GM12801 (cell line): Measurements from ENCODE around the gene CEMIP.

Experiments used
- CTCF ChIP-seq: IDR thresholded peaks from one replicate; pipeline ENCODE4 v1.5.1; 2011; ENCODE audit warnings: control low read depth; ENCODE audit not compliant: insufficient read length; ENCODE audit errors: extremely low read depth

The CEMIP gene

GRCh38 chr15:80735344-80735743, 43.8 kb upstream of the CEMIP start:
- no peak for TF ChIP-seq CTCF

GRCh38 chr15:80736560-80736959, 42.6 kb upstream of the CEMIP start:
- no peak for TF ChIP-seq CTCF

GRCh38 chr15:80739919-80740318, 39.3 kb upstream of the CEMIP start:
- no peak for TF ChIP-seq CTCF

GRCh38 chr15:80742081-80742480, 37.1 kb upstream of the CEMIP start:
- no peak for TF ChIP-seq CTCF

- no peak for TF ChIP-seq CTCF
Measured at GRCh38 chr15:80743189-80743833, 35.9 kb upstream of the CEMIP start.

- TF ChIP-seq CTCF = no peak
Measured at GRCh38 chr15:80744415-80744814, 34.8 kb upstream of the CEMIP start.

GRCh38 chr15:80744826-80745225, 34.3 kb upstream of the CEMIP start:
- no peak for TF ChIP-seq CTCF

GRCh38 chr15:80745888-80746287, 33.3 kb upstream of the CEMIP start:
- TF ChIP-seq CTCF = no peak
